ENCODE measurements around the gene STEAP3.

STEAP3 gene

GRCh38 chr2:119222213-119222612, 1.4 kb upstream of the STEAP3 start:
- H2AFZ ChIP-seq, result peak overlapping the region; percentile 2
- no peaks in the 10 kb centered on the region for H3K9me3 ChIP-seq (ENCODE audit: control insufficient read depth, low read length)
- TF ChIP-seq CTCF (IDR thresholded peaks at IDR 0.05), result no peak
- peaks cover 56% of the 10 kb centered on the region for H3K4me1 ChIP-seq
- H3K4me3 ChIP-seq (ENCODE audit: low read depth, low read length), result no peak overlapping the region
- H3K27me3 ChIP-seq (ENCODE audit: control insufficient read depth, insufficient read depth, low read length), result no peaks in the 10 kb centered on the region
- no peaks in the 10 kb centered on the region for H3K36me3 ChIP-seq (ENCODE audit: control insufficient read depth, insufficient read depth, low read length)
- H3K79me2 ChIP-seq, result peaks cover under 1% of the 10 kb centered on the region
- no peak overlapping the region for H3K27ac ChIP-seq
- H3K4me2 ChIP-seq (ENCODE audit: low read length), result no peak overlapping the region
- H3K9ac ChIP-seq, result no peak overlapping the region

- peak overlapping the region; percentile 81 for H3K4me3 ChIP-seq (ENCODE audit: low read depth, low read length)
Measured at GRCh38 chr2:119222863-119223520, 642 bp upstream of the STEAP3 start.

GRCh38 chr2:119224391-119225104, 914 bp downstream of the STEAP3 start:
- Histone ChIP-seq H3K27me3 (ENCODE audit: control insufficient read depth, insufficient read depth, low read length) (no peaks in the 10 kb centered on the region), H2AFZ (peak overlapping the region; percentile 88), H3K4me3 (ENCODE audit: low read depth, low read length) (peak overlapping the region; percentile 81), H3K9me3 (ENCODE audit: control insufficient read depth, low read length) (no peaks in the 10 kb centered on the region), H3K4me2 (ENCODE audit: low read length) (peak overlapping the region; percentile 91), H3K79me2 (peaks cover 7% of the 10 kb centered on the region), H3K27ac (peak overlapping the region; percentile 84), H3K9ac (peak overlapping the region; percentile 32), H3K36me3 (ENCODE audit: control insufficient read depth, insufficient read depth, low read length) (no peaks in the 10 kb centered on the region), H3K4me1 (peaks cover 42% of the 10 kb centered on the region)
- no peak for TF ChIP-seq CTCF (IDR thresholded peaks at IDR 0.05)

More at GRCh38 chr2:119222863-119223520, 642 bp upstream of the STEAP3 start:
- H3K9ac ChIP-seq, result no peak overlapping the region
- no peak for TF ChIP-seq CTCF (IDR thresholded peaks at IDR 0.05)
- H3K27ac ChIP-seq, result peak overlapping the region; percentile 84
- H2AFZ ChIP-seq, result peak overlapping the region; percentile 88
- peak overlapping the region; percentile 91 for H3K4me2 ChIP-seq (ENCODE audit: low read length)
- no peaks in the 10 kb centered on the region for H3K36me3 ChIP-seq (ENCODE audit: control insufficient read depth, insufficient read depth, low read length)
- H3K27me3 ChIP-seq (ENCODE audit: control insufficient read depth, insufficient read depth, low read length), result no peaks in the 10 kb centered on the region
- no peaks in the 10 kb centered on the region for H3K9me3 ChIP-seq (ENCODE audit: control insufficient read depth, low read length)
- H3K4me1 ChIP-seq, result peaks cover 51% of the 10 kb centered on the region
- peaks cover 4% of the 10 kb centered on the region for H3K79me2 ChIP-seq

GRCh38 chr2:119225105-119225865, 1.7 kb downstream of the STEAP3 start:
- H2AFZ ChIP-seq, result peak overlapping the region; percentile 24
- peaks cover 46% of the 10 kb centered on the region for H3K4me1 ChIP-seq
- no peaks in the 10 kb centered on the region for H3K36me3 ChIP-seq (ENCODE audit: control insufficient read depth, insufficient read depth, low read length)
- peak overlapping the region; percentile 84 for H3K27ac ChIP-seq
- no peak for TF ChIP-seq CTCF (IDR thresholded peaks at IDR 0.05)
- H3K9me3 ChIP-seq (ENCODE audit: control insufficient read depth, low read length), result no peaks in the 10 kb centered on the region
- peak overlapping the region; percentile 91 for H3K4me2 ChIP-seq (ENCODE audit: low read length)
- H3K27me3 ChIP-seq (ENCODE audit: control insufficient read depth, insufficient read depth, low read length), result no peaks in the 10 kb centered on the region
- peak overlapping the region; percentile 81 for H3K4me3 ChIP-seq (ENCODE audit: low read depth, low read length)
- H3K79me2 ChIP-seq, result peaks cover 7% of the 10 kb centered on the region
- no peak overlapping the region for H3K9ac ChIP-seq
